Measurements from ENCODE around the gene BIN1. TPM values are rescaled to one million over a fixed set of nuclear protein-coding genes. Genes with fewer than 3 reads are reported as not detected.

BIN1 gene
- total RNA-seq, 1 donor from 2014 or later: 71.6 TPM

GRCh38 chr2:127095367-127095641, 11.7 kb downstream of the BIN1 start:
- intact Hi-C loops (cut with DNase I): no loop called here
- TF ChIP-seq, protein P1, sequence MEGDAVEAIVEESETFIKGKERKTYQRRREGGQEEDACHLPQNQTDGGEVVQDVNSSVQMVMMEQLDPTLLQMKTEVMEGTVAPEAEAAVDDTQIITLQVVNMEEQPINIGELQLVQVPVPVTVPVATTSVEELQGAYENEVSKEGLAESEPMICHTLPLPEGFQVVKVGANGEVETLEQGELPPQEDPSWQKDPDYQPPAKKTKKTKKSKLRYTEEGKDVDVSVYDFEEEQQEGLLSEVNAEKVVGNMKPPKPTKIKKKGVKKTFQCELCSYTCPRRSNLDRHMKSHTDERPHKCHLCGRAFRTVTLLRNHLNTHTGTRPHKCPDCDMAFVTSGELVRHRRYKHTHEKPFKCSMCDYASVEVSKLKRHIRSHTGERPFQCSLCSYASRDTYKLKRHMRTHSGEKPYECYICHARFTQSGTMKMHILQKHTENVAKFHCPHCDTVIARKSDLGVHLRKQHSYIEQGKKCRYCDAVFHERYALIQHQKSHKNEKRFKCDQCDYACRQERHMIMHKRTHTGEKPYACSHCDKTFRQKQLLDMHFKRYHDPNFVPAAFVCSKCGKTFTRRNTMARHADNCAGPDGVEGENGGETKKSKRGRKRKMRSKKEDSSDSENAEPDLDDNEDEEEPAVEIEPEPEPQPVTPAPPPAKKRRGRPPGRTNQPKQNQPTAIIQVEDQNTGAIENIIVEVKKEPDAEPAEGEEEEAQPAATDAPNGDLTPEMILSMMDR (IDR thresholded peaks at IDR 0.05): no peak
- Histone ChIP-seq H3K4me1 (peaks cover 0 to 20% of the 10 kb centered on the region in 2 donors), H3K27ac (no peak overlapping the region), H3K4me3 (no peak overlapping the region), H3K36me3 (no peaks in the 10 kb centered on the region), H3K27me3 (no peaks in the 10 kb centered on the region), H3K9me3 (no peaks in the 10 kb centered on the region)
- no peak for DNase-seq (ENCODE audit: low spot score in 2 of 2)

GRCh38 chr2:127094509-127095366, 12.2 kb downstream of the BIN1 start:
- Histone ChIP-seq H3K9me3 (no peaks in the 10 kb centered on the region), H3K36me3 (no peaks in the 10 kb centered on the region), H3K4me1 (peaks cover 0 to 20% of the 10 kb centered on the region in 2 donors), H3K4me3 (no peak overlapping the region), H3K27me3 (no peaks in the 10 kb centered on the region), H3K27ac (no peak overlapping the region)
- intact Hi-C loops (cut with DNase I): no loop called here
- TF ChIP-seq, protein P1 (IDR thresholded peaks at IDR 0.05): no peak
- no peak for DNase-seq (ENCODE audit: low spot score in 2 of 2)

DNA sequence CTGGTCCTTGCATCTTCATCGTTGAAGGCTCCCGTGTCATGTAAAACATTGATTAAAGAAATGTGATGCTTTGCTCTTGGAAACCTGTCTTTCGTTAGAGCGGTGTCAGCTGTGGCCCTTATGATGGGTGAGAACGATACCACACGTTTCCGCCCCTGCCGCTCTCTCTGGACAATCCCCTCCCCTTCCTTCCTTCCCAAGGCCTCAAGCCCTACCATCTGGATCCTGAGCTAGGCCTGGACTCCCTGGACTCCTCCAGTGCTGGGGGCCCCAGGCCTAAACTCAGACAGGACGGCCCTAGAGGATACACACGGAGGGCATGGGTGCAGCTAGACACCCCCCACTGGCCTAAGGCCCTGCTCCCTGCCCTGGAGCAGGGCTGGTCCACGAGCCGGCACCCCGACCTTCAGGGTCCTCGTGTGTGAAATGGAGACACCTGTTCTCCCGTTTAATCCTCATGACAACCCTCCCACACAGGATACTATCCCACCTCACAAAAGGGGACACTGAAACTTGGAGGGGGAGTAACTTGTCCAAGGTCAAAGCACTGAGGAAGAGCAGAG, 13.2 kb downstream of the BIN1 start:
- Histone ChIP-seq H3K27ac (no peak overlapping the region), H3K36me3 (no peaks in the 10 kb centered on the region), H3K9me3 (no peaks in the 10 kb centered on the region), H3K27me3 (no peaks in the 10 kb centered on the region), H3K4me1 (peaks cover 0 to 20% of the 10 kb centered on the region in 2 donors), H3K4me3 (no peak overlapping the region)
- intact Hi-C loops (cut with DNase I): no loop called here
- TF ChIP-seq, protein P1 (IDR thresholded peaks at IDR 0.05): no peak
- DNase-seq (ENCODE audit: low spot score in 2 of 2): no peak

DNA sequence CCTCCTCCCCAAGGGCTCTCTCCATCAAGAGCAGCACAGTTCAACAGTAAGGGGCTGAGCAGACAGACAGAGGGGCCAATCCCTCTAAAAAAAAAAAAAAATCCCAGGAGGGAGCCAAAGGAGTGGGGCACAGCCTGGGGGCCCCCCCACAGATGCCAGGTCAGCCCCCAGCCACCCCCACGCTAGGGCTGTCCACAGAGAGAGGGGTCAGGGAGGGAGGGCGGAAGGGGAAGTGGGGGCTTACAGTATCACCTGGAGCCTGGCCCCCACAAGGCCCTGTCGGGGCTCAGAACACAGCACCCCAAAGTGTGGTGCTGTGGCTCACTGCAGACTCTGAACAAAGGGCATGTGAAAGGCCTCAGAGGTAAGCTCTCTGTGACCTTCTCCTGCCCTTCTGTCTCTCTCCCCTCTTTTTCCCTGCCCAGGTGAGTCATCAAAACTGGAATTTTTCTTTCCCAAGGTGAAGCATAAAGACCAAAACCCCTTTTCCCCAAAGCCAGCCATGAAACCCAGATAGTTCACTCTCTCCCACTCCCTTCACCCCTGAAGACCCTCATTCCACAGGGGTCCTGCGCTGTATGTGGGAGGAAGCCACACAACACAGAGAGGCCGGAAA, 13.9 kb downstream of the BIN1 start:
- no peak for DNase-seq (ENCODE audit: low spot score in 2 of 2)
- TF ChIP-seq, protein P1 (IDR thresholded peaks at IDR 0.05): no peak
- Histone ChIP-seq H3K36me3 (no peaks in the 10 kb centered on the region), H3K4me3 (no peak overlapping the region), H3K27ac (no peak overlapping the region), H3K9me3 (no peaks in the 10 kb centered on the region), H3K27me3 (no peaks in the 10 kb centered on the region), H3K4me1 (peaks cover 0 to 20% of the 10 kb centered on the region in 2 donors)
- intact Hi-C loops (cut with DNase I): no loop called here

GRCh38 chr2:127092306-127092705, 14.6 kb downstream of the BIN1 start:
- TF ChIP-seq, protein P1 (IDR thresholded peaks at IDR 0.05): no peak
- intact Hi-C loops (cut with DNase I): no loop called here
- H3K27me3 ChIP-seq: no peaks in the 10 kb centered on the region
- no peak overlapping the region for H3K4me3 ChIP-seq
- no peaks in the 10 kb centered on the region for H3K36me3 ChIP-seq
- no peak overlapping the region for H3K27ac ChIP-seq
- no peaks in the 10 kb centered on the region for H3K9me3 ChIP-seq
- peaks cover 0 to 21% of the 10 kb centered on the region in 2 donors for H3K4me1 ChIP-seq
- DNase-seq (ENCODE audit: low spot score in 2 of 2): no peak

All from ascending aorta (tissue), 2 donors.